GM19455 (cell line): Measurements from ENCODE around the gene CSTB.
"Not testable (repeated sequence)": the region's sequence is repeated elsewhere in the genome, so short reads cannot be mapped to it uniquely, and the experiment has no call there.

Source experiments
- ATAC-seq: cut with Tn5 transposase; IDR thresholded peaks from one replicate; pipeline ENCODE4 v1.9.1; 2021; ENCODE audit not compliant: unreplicated experiment

The CSTB gene, protein sequence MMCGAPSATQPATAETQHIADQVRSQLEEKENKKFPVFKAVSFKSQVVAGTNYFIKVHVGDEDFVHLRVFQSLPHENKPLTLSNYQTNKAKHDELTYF

DNA sequence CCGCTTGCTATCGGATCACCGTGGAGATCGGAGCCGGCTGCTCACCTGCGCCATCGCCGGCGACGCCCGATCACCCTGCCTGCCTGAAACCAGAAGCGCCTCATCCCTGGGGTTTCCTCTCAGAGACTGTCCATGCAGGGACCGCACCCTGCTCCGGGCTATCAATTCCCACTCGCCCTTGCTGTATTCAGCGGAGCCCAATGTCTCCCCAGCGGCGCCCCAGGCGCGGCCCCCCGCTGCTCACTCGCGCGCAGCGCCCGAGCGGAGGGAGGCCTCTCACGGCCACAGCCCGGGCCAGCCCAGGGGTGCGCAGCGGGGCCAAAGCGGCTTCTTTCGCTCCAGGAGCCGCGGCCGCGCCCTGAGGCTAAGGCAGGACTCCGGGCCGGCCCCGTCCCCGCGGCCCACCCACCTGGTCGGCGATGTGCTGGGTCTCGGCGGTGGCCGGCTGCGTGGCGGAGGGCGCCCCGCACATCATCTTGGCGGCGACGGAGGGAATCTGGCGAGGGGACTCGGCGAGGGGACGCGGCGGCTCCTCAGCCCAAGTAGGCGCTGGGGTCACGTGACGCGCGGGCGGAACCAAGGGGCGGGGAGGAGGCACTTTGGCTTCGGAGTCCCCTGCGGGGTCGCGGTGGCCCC, at the start of gene CSTB:
Gene CSTB (minus strand): TSS at position 514 of the 636 bp plus-strand sequence. CDS start 39 bp downstream, at position 475.
- ATAC-seq = peak; percentile 75

DNA sequence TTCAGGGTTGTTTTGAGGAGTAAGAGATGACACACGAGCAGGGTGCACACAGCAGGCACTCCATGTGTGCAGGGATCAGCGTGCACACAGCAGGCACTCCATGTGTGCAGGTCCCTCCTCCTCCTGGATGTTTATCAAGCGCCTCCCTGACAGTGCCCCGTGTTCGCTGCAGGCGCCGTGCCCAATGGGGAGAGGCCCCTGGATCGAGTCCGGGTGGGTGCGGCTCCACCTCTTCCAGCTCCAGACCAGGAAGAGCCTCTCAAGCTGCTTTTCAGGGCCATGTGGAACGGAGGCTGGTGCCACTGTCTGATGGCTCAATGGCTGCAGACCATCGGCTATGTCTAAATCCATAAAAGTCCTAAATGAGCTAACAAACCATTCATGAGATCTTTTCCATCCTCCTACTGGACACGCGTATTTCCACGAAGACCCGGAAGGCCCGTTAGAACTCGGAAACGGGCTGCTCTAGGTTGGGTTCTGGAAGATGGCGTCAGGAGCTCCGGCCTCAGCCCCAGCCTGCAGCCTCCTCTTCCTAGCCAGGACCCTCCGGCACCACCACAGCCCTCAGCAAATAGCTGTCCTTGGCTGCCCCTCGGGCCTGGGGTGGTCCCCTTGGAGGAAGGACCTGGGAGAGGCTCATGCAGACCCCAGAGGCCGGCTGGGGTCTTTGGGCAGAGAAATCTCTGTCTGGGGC, 49.3 kb upstream of the CSTB start:
- no peak for ATAC-seq

DNA sequence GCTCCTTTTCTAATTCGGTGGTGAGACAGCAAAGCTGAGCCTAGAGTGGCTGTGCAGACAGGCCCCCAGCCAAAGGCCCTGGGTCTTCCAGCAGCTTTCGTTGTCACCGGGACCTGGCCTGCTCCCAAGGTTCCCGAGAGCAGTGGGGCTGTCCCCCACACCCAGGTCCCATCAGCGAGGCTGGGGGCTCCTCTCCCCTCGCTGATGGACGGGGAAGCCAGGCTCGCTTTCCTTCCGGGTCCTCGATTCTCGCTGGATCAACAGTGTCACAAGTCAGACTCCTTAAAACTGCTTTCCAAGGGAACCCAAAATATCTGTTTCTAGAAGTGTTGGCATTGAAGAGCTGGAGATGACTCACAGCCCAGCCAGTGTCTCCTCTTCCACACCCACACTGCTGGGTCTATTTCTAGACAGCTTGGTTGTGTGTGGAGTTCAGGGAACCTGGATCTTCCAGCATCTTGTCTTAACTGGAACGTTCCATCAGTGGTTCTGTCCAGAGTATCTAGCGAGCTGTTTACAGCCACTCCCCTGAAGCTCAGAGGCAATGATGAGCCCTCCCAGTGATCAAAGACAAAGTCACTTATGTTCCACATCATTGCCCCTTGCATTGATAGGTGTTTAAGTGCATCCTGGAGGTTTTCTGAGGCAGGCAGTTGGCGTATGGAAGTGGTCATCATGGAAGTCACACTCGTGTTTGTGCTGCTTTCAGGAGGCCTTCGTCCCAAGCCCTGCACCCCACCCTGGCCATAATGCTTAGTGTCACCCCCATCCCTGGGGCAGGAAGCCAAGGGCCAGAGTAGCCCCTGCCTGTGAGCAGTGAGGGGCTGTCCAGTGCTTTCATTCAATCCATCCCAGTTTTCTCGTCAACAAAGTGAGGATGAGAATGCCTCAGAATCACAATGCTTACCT, 48.5 kb upstream of the CSTB start:
- no peak for ATAC-seq

DNA sequence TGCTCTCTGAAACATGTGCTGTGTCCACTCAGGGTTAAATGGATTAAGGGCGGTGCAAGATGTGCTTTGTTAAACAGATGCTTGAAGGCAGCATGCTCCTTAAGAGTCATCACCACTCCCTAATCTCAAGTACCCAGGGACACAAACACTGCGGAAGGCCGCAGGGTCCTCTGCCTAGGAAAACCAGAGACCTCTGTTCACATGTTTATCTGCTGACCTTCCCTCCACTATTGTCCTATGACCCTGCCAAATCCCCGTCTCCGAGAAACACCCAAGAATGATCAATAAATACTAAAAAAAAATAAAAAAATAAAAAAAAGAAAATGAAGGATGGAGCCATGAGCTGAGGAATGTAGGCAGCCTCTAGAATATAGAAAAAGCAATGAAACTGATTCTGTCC, 46.6 kb upstream of the CSTB start:
- not testable (repeated sequence) for ATAC-seq

DNA sequence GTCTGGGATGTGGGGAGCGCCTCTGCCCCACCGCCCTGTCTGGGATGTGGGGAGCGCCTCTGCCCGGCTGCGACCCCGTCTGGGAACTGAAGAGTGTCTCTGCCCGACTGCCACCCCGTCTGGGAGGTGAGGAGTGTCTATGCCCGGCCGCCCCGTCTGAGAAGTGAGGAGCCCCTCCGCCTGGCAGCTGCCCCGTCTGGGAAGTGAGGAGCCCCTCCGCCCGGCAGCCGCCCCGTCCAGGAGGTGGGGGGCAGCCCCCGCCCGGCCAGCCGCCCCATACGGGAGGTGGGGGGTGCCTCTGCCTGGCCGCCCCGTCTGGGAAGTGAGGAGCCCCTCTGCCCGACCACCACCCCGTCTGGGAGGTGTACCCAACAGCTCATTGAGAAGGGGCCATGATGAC, 46.1 kb upstream of the CSTB start:
- ATAC-seq = not testable (repeated sequence)

DNA sequence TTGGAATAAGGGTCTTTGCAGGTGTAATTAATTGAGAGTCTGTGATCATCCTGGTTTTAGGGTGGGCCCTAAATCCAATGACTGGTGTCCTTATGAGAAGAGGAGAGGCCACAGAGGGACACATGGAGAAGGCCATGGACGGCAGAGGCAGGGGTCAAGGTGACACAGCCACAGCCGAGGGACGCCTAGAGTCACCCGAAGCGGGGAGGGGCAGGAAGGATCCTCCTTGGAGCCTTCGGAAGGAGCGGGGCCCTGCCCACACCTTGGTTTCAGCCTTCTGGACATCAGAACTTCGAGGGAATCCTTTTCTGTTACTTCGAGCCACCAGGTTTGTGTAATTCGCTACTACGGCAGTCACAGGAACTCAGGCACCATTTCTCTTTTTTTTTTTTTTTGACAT, 44.4 kb upstream of the CSTB start:
- ATAC-seq = no peak

DNA sequence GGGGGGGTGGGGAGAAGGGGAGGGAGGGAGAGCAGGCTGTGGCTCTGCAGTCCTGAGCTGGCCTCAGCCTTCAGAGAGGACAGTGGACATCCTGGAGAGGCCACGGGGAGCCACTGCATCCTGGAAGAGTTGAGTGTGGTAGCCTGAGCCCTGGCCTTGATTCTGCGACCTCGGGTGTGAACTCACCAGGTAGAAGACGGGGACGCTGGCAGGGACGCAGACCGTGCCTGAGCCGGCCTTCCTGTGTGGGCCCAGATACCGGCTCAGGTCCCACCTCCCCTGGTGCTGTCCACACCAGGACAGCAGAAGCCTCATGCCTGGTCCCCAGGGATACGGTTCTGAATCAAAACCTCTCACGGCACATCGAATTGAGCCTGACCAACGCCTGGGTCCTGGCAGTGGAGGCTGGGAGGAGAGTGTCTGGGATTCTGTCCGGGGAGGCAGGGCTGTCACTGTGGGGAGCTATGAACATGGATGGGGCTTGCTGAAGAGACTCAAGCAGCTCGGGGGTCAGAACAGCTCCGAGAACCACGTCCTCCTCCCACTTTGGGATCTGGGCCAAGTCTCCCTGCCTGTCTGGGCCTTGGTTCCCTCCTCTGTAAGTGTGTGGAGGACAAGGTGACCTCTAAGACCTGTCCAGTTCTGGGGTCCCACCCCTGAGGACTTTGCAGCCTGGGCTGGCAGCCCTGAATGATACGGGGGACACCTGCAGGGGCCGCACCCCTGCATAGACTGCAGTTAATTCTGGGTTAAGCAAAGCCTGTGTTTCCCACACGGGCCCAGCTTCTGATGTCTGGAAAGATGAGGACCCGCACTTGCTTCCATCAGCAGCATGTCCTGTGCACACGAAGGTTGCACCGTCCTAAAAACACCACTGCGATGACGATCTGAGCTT, 43.6 kb upstream of the CSTB start:
- no peak for ATAC-seq

DNA sequence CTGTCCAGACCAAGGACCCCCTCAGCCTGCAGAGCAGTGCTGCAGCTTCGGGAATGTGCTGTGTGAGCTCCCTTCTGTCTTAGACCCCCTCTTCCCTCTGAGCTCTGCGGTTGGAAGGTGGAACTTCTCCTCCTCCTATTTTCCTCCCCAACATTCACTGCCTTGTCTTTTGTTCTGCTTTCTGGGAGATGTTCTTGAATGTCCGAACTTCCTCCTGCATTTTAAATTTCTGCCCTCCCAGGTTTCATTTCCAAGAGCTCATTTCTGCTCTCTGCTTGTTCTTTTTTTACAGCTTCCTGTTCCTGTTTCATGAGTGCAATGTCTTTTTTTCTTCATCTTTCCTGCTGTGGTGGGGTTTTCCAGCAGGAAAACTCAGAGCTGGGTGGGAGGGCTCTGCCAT, 42.6 kb upstream of the CSTB start:
- ATAC-seq = no peak

DNA sequence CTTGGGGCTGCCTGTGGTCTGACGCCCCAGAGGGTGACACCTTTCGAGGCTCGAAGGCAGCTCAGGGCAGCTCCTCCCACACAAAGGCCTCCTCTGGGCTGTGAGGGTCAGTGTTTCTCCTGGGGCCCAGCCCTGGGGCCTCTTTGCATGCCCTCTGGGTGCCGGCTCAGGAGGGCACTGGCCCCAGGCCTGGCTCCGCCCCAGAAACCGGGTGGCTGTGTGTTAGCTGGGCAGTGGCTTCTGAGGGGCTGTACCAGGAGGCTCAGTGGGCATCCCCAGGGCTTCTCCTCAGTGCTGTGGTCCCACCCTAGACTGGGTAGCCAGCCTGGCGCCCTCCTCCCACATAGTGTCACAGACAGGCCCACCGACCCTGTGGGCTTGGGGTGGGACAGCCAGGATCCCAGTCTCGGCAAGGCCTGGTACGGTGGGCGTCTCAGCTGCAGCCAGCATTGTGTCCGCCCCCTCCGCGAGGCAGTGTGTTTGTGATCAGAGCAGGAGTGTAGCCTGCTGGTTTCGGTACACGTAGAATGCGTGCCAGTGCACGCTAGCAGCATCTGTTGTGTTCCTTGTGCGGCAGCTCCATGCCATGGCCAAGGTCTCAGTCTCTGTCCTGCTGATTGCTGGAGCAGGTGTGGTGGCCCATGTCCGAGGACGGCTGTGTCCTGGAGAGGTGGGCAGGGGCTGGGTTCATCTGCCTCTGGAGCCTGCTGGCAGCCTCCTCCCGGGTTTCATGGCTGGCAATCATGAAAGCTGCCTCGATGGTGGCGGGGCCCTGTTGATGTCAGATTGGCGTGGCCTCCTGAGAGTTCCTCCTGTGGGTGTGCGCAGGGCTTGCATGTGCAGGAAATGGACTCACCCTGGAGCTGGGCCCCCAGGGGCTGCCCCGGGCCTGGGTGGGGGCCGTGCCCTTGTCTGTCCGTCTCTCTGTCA, 41.3 kb upstream of the CSTB start:
- no peak for ATAC-seq

DNA sequence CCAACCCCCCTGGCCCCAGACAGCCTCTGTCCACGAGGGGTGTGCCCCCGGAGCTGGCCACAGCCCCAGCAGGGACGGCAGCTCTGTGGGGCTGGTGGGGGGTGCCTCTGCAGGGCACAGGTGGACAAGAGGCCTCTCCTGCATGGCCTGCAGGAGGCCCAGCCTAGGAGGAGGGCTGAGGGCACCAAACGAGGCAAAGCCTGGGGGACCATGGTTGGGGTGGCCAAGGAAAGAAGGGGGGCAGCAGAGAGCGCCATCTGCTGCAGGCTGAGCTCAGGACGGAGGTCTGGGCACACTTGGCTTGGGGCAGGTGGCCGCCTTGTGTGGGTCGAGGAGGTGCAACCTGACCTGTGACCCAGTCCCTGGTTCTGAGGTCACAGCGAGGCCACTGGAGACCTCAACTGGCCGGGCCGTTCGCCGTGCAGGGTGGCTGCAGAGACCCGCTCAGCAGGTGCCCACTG, 40.5 kb upstream of the CSTB start:
- ATAC-seq = no peak

DNA sequence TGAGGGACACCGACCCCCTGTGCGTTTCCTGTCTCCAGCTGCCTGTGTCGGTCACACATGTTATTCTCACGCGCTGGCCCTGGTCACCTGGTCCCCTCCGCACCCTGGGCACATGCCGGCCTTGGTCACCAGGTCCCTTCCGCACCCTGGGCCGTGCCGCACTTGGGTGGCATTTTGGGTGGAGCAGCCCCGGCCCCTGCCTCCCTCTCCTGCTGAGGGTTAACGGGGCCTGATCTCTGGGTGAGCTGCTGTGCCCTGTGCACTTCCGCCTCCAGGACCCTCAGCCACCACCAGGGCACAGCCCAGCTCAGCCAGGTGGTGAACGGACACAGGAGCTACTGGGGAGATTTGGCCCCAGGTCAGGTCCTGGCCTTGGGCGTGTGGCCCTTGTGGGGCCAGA, 39.9 kb upstream of the CSTB start:
- no peak for ATAC-seq

DNA sequence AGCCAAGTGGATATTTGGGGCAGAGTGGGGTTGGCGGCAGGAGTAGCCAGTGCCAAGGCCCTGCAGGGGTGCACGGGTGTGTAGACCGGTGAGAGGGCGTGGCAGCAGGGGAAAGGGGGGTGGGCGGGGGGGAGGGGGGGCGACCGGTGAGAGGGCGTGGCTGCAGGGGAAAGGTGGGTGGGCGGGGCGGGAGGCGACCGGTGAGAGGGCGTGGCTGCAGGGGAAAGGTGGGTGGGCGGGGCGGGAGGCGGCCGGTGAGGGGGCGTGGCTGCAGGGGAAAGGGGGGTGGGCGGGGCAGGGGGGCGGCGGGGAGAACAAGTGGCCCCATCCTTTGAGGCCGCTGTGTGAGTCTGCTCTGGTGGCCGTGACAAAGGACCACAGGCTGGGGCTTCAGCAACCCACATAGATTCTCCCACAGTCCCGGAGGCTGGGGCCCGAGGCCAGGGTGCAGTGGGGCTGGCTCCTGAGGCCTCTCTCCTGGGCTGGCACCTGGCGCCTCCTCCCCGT, 39.1 kb upstream of the CSTB start:
- no peak for ATAC-seq

DNA sequence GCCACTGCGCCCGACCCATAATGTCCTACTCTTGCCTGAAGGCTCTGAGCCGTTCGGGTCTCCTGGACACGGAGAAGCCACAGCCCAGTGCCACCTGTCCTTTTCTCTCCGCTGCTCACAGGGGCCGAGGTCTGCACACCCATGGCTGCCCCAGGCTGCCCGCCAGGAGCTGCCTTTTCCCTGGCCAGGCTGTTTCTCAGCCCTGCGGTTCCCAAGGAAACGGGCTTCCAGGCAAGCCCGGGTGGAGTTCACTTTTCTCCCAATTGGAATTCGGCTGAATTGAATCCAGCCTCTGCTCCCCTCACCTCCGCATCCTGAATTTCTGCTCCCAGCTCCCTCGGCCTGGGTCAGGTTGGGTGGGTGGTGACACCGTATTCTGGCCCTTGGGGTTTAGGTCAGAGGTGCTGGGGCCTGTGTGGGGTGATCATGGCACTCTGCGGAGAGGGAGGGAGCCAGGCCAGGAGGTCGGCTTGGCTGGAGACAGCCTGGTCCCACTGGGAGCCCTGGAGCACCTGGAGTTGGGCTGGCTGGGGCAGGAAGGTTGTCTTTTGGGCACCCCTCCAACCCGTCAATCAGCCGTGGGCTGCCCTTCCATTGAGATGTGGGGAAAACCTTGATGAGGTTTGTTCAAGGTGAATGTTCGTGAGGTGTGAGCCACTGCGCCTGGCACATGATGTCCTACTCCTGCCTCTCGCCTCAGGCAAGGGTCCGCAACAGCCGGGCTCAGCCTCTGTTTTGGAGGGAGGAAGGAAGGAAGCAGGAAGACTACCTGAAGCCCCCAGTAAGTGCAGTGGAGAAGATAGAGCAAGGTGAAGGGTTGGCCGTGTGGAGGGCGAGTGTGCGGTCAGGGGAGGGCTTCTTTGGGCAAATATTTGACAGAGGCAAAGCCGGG, 38.4 kb upstream of the CSTB start:
- ATAC-seq = no peak

DNA sequence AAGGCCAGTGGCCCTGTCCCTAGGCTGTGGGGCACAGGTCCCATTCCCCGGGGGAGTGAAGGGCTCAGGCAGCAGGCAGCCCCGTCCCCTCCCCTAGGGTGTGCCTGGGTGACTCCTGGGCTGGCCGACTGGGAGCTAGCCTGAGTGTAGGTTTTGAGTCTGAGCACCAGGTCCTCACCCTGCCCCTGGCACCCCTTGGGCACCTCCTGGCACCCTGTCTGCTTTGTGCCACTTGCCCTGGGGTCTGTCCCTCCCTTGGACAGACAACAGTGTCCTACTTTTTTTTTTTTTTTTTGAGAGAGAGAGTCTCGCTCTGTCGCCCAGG, 37.5 kb upstream of the CSTB start:
- no peak for ATAC-seq

DNA sequence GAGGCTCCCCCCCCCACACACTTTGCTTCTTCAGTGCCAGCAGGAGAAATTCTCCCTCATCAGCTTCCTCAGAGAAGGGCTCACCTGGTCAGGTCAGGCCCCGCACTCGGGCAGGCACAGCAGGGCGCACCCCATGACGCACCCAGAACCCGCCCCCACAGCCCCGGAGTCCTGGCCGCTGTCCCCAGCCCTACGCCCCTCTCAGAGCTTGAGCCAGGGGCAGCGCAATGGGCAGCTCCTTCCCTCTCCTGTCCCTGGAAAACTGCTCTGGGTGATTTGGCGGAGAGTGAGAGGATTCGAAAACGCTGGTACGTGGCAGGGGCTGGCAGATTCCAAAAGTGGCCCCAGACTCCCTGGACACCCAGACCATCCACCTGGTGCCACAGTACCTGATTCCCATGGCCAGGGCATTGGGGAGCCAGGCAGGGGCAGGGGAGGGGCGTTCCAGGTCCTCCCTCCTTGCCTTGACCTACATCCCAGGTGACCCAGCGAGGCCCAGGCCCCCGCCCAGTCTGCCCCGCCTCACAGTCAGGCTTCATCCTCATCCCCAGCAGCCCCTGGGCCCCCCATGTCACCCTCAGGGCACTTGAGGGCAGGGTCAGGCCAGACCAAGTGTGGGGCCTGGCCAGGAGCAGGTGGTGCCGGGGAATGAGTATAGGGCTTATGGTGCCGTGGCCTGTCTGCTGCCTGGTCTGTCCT, 37.0 kb upstream of the CSTB start:
- ATAC-seq = no peak

DNA sequence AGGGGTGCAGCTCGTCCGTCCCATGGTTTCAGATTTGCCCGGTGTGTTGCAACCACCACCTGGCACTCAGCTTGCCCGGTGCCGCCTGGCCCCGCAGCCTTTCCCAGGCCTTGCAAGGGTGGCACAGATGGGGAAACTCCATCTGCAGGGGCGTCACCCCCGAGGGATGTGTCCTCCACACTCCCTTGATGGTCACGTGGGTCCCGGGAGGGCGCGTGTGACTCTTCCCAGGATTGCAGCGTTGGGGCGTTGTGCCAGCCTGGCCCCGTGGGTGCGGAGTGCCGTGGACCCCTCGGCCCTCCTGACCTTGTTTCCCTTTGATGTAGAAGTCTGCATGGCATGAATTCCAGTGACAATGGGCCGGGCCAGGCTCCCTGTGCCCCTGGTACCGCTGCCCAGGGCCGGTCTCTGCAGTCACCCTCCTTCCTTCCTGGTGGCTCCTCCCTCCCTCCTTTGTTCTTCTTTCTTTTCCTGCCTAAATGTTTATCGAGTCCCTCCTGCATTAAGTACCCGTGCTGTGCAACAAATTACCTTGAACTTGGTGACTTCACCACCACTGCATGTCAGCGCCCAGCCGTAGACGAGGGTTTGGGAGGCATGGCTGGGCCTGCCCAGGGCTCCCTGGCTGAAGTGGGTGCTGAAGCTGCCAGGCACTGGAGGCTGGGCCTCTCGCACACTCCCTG, 36.2 kb upstream of the CSTB start:
- ATAC-seq = no peak
